ENCODE results near the gene AVL9. TPM values are rescaled to one million over a fixed set of nuclear protein-coding genes. Genes with fewer than 3 reads are reported as not detected.

AVL9 gene
- total RNA-seq, 4 donors from 2014 or later: 44.5 to 82.5 (median 52.5) TPM

DNA sequence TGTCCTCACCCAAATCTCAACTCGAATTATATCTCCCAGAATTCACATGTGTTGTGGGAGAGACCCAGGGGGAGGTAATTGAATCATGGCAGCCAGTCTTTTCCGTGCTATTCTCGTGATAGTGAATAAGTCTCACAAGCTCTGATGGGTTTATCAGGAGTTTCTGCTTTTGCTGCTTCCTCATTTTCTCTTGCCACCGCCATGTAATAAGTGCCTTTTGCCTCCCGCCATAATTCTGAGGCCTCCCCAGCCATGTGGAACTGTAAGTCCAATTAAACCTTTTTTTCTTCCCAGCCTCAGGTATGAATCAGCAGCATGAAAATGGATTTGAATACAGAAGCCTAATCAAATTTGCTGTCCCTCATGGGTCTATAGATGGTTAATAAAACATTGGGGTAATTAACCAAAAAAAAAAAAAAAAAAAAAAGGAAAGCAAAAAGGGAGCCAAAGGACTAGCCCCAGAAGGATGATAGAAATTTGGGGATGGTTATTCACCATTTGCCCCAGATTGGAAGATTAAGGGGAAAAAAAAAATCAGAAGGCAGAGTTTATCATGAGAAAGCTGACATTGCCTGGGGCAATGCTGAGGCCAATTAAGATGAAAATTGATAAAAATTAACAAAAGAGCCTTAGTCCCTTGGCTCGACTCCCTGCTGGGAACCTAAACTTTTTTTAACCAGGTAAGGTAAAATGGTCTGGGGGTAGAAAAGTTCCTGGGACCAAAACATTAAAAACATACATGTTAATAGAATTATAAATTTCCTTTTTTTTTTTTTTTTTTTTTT lies 27.6 kb downstream of the AVL9 start:
- no peaks in the 10 kb centered on the region for H3K27me3 ChIP-seq
- no peak overlapping the region for H3K4me3 ChIP-seq
- no peak overlapping the region for H3K27ac ChIP-seq
- no peaks in the 10 kb centered on the region for H3K36me3 ChIP-seq
- H3K4me1 ChIP-seq: no peaks in the 10 kb centered on the region
- DNase-seq: no peak
- peaks cover 0 to 5% (median 0%) of the 10 kb centered on the region in 4 donors for H3K9me3 ChIP-seq
- TF ChIP-seq, protein P1, sequence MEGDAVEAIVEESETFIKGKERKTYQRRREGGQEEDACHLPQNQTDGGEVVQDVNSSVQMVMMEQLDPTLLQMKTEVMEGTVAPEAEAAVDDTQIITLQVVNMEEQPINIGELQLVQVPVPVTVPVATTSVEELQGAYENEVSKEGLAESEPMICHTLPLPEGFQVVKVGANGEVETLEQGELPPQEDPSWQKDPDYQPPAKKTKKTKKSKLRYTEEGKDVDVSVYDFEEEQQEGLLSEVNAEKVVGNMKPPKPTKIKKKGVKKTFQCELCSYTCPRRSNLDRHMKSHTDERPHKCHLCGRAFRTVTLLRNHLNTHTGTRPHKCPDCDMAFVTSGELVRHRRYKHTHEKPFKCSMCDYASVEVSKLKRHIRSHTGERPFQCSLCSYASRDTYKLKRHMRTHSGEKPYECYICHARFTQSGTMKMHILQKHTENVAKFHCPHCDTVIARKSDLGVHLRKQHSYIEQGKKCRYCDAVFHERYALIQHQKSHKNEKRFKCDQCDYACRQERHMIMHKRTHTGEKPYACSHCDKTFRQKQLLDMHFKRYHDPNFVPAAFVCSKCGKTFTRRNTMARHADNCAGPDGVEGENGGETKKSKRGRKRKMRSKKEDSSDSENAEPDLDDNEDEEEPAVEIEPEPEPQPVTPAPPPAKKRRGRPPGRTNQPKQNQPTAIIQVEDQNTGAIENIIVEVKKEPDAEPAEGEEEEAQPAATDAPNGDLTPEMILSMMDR (IDR thresholded peaks at IDR 0.05): no peak
- no peak for TF ChIP-seq POLR2A (IDR thresholded peaks at IDR 0.05)

DNA sequence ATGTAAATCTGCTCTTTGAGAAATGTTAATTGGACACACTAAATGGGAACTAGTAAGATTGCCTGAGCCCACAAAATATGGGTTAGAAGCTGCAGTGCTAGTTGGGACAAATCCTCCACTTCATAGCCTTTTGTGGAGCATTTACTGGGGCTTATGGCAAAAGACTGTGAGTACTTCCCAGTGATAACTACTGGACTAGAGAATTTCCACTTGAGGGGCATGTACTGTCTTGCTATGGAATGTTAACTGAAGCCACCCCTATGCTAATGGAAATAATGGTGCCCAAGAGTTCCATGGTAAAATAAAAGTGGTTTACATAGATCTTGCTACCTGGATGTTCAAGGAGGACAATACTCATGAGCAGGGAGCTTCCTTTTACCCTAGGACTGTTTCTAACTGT lies 29.3 kb downstream of the AVL9 start:
- no peaks in the 10 kb centered on the region for H3K27me3 ChIP-seq
- no peak overlapping the region for H3K27ac ChIP-seq
- DNase-seq: no peak
- H3K9me3 ChIP-seq: peaks cover 0 to 5% (median 0%) of the 10 kb centered on the region in 4 donors
- H3K36me3 ChIP-seq: no peaks in the 10 kb centered on the region
- TF ChIP-seq, protein P1 (IDR thresholded peaks at IDR 0.05): no peak
- no peak for TF ChIP-seq POLR2A (IDR thresholded peaks at IDR 0.05)
- H3K4me3 ChIP-seq: no peak overlapping the region
- H3K4me1 ChIP-seq: no peaks in the 10 kb centered on the region

DNA sequence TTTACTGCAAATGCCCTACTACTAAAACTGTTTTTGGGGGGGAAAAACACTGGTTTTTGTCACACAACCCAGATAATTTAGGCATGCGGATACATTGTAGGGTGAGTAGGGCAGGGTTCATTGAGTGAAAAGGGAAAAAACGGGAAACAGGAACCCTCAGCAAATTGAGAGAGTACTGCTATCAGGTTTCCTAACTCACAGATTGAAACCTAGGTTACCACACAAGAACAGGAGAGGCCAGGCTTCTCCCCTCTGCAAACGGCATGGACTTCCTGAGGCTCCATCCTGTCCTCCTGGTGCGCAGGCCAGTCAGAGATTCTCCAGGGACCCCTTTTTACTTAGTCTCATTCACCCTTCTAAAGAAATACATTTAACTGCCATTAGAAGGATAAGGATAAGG lies 30.6 kb downstream of the AVL9 start:
- Histone ChIP-seq H3K36me3 (no peaks in the 10 kb centered on the region), H3K9me3 (no peaks in the 10 kb centered on the region), H3K27ac (no peak overlapping the region), H3K4me1 (no peaks in the 10 kb centered on the region), H3K4me3 (no peak overlapping the region), H3K27me3 (no peaks in the 10 kb centered on the region)
- TF ChIP-seq, protein P1 (IDR thresholded peaks at IDR 0.05): no peak
- no peak for TF ChIP-seq POLR2A (IDR thresholded peaks at IDR 0.05)
- no peak for DNase-seq

DNA sequence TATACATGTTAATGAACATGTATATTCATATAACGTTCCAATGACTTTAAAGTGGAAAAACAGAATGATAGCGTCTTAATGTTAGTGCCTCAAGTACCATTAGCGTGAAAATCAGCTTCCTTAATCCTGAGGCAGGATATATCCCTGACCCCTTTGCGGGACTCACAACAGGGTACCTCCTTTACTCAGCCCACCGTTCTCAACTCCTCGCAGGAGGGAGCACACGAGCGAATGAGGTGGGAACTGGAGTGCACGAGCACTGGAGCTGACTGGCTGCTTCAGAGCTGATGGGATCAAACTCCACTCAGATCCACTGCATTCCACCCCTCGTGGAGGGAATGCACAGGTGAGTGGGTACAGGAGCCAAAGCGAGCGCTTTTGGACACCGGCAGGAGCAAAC lies 36.1 kb downstream of the AVL9 start:
- Histone ChIP-seq H3K9me3 (no peaks in the 10 kb centered on the region), H3K27me3 (no peaks in the 10 kb centered on the region), H3K36me3 (peaks cover 0 to 6% (median 0%) of the 10 kb centered on the region in 3 donors), H3K27ac (no peak overlapping the region), H3K4me1 (no peaks in the 10 kb centered on the region), H3K4me3 (no peak overlapping the region)
- TF ChIP-seq POLR2A (IDR thresholded peaks at IDR 0.05): no peak
- TF ChIP-seq, protein P1 (IDR thresholded peaks at IDR 0.05): no peak
- DNase-seq: no peak

DNA sequence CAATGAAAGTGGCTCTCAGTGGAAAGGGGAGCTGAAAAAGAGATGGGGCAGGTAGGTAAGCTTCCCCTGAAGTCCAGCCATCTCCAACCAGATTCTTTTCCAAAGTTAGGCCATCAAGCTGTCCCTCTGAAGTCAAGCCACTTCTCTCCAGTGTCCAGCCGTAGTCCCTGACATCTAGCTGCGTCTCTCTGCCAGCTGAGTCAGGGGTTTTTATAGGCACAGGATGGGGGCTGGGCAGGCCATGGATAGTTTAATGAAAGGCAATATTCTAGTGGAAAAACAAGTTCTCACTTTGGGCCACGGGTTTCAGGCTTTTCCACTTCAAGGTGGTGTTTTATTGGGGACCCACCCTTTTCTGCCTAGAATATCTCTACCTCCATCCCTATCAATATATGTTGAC lies 36.8 kb downstream of the AVL9 start:
- no peaks in the 10 kb centered on the region for H3K4me1 ChIP-seq
- peaks cover 0 to 6% (median 0%) of the 10 kb centered on the region in 3 donors for H3K36me3 ChIP-seq
- no peak overlapping the region for H3K4me3 ChIP-seq
- no peaks in the 10 kb centered on the region for H3K27me3 ChIP-seq
- no peak for DNase-seq
- H3K27ac ChIP-seq: no peak overlapping the region
- TF ChIP-seq, protein P1 (IDR thresholded peaks at IDR 0.05): no peak
- TF ChIP-seq POLR2A (IDR thresholded peaks at IDR 0.05): no peak
- H3K9me3 ChIP-seq: no peaks in the 10 kb centered on the region

All from Peyer's patch (tissue), 4 donors.